MG63 (cell line): Measurements from ENCODE around the gene GAL3ST3. TPM values are rescaled to one million over a fixed set of nuclear protein-coding genes. Genes with fewer than 3 reads are reported as not detected.

ENCODE experiments used
- total RNA-seq: library from RNA; depleted of rRNA; stranded (reverse); fragments of >200 nt; shearing (Covaris generic); gene quantifications from 2 replicates; pipeline ENCODE4 v1.2.3, GENCODE V29; 2014; ENCODE audit warnings: low replicate concordance; rRNA removed

GAL3ST3 gene
- total RNA-seq, 1 experiment from 2014 or later, result not detected

Other genes starting within 250 kb of the GAL3ST3 start
- 0.43 TPM in 1 of 2 replicates, not detected in the other for gene SNX32, start 215.2 kb downstream of the GAL3ST3 start, total RNA-seq
- 1,413 and 1,905 TPM in 2 replicates for gene CFL1, start 191.0 kb downstream of the GAL3ST3 start, total RNA-seq
- gene MUS81, start 188.7 kb downstream of the GAL3ST3 start, total RNA-seq, result 25.3 and 45.3 TPM in 2 replicates
- 29.0 and 43.2 TPM in 2 replicates for gene EFEMP2, start 176.4 kb downstream of the GAL3ST3 start, total RNA-seq
- not detected in 2 replicates for gene CTSW, start 169.3 kb downstream of the GAL3ST3 start, total RNA-seq
- 105 and 106 TPM in 2 replicates for gene FIBP, start 160.7 kb downstream of the GAL3ST3 start, total RNA-seq
- gene CCDC85B, start 158.5 kb downstream of the GAL3ST3 start, total RNA-seq, result 99.6 and 131 TPM in 2 replicates
- gene FOSL1, start 148.8 kb downstream of the GAL3ST3 start, total RNA-seq, result 37.3 and 54.7 TPM in 2 replicates
- 22.0 and 46.6 TPM in 2 replicates for gene C11orf68, start 130.1 kb downstream of the GAL3ST3 start, total RNA-seq
- 276 and 419 TPM in 2 replicates for gene DRAP1, start 129.7 kb downstream of the GAL3ST3 start, total RNA-seq
- not detected in 2 replicates for gene TSGA10IP, start 103.7 kb downstream of the GAL3ST3 start, total RNA-seq
- gene SART1, start 87.4 kb downstream of the GAL3ST3 start, total RNA-seq, result 38.2 and 45.4 TPM in 2 replicates
- 17.5 and 32.3 TPM in 2 replicates for gene EIF1AD, start 47.0 kb downstream of the GAL3ST3 start, total RNA-seq
- gene BANF1, start 46.7 kb downstream of the GAL3ST3 start, total RNA-seq, result 329 and 468 TPM in 2 replicates
- gene CST6, start 37.2 kb downstream of the GAL3ST3 start, total RNA-seq, result not detected in 2 replicates
- gene CATSPER1, start 22.7 kb downstream of the GAL3ST3 start, total RNA-seq, result 2.4 TPM in 1 of 2 replicates, not detected in the other
- gene SF3B2, start 3.2 kb upstream of the GAL3ST3 start, total RNA-seq, result 134 and 174 TPM in 2 replicates
- gene PACS1, start 21.1 kb upstream of the GAL3ST3 start, total RNA-seq, result 2.6 and 11.2 TPM in 2 replicates
- gene KLC2, start 208.5 kb upstream of the GAL3ST3 start, total RNA-seq, result 15.0 and 25.3 TPM in 2 replicates
- 101 and 103 TPM in 2 replicates for gene RAB1B, start 219.5 kb upstream of the GAL3ST3 start, total RNA-seq
- not detected in 2 replicates for gene CNIH2, start 229.0 kb upstream of the GAL3ST3 start, total RNA-seq
- 217 and 220 TPM in 2 replicates for gene YIF1A, start 240.0 kb upstream of the GAL3ST3 start, total RNA-seq
- 0.56 TPM in 1 of 2 replicates, not detected in the other for gene TMEM151A, start 242.7 kb upstream of the GAL3ST3 start, total RNA-seq